ENCODE results near the gene TLR7. TPM values are rescaled to one million over a fixed set of nuclear protein-coding genes. Genes with fewer than 3 reads are reported as not detected.

The TLR7 gene
- total RNA-seq, 1 donor from 2014 or later = not detected

- Mint-ChIP-seq H3K4me3 (ENCODE audit: unreplicated experiment) (no peak overlapping the region), H3K36me3 (ENCODE audit: unreplicated experiment) (no peaks in the 10 kb centered on the region), H3K27ac (ENCODE audit: unreplicated experiment) (no peak overlapping the region), H3K4me1 (ENCODE audit: low read depth, unreplicated experiment) (no peaks in the 10 kb centered on the region), H3K9me3 (ENCODE audit: unreplicated experiment) (no peaks in the 10 kb centered on the region), H3K27me3 (ENCODE audit: unreplicated experiment) (no peaks in the 10 kb centered on the region)
- TF ChIP-seq CTCF (IDR thresholded peaks at IDR 0.05; ENCODE audit: partially characterized antibody, unreplicated experiment) = no peak
- no peak for DNase-seq
Observed at GRCh38 chrX:12920990-12921389, 54.1 kb downstream of the TLR7 start.

GRCh38 chrX:12921886-12922598, 55.2 kb downstream of the TLR7 start:
- Mint-ChIP-seq H3K27ac (ENCODE audit: unreplicated experiment) (no peak overlapping the region), H3K36me3 (ENCODE audit: unreplicated experiment) (no peaks in the 10 kb centered on the region), H3K4me3 (ENCODE audit: unreplicated experiment) (no peak overlapping the region), H3K4me1 (ENCODE audit: low read depth, unreplicated experiment) (no peaks in the 10 kb centered on the region), H3K27me3 (ENCODE audit: unreplicated experiment) (no peaks in the 10 kb centered on the region), H3K9me3 (ENCODE audit: unreplicated experiment) (no peaks in the 10 kb centered on the region)
- no peak for DNase-seq
- no peak for TF ChIP-seq CTCF (IDR thresholded peaks at IDR 0.05; ENCODE audit: partially characterized antibody, unreplicated experiment)

GRCh38 chrX:12922599-12922919, 55.7 kb downstream of the TLR7 start:
- TF ChIP-seq CTCF (IDR thresholded peaks at IDR 0.05; ENCODE audit: partially characterized antibody, unreplicated experiment) = no peak
- H3K27me3 Mint-ChIP-seq (ENCODE audit: unreplicated experiment) = no peaks in the 10 kb centered on the region
- no peaks in the 10 kb centered on the region for H3K4me1 Mint-ChIP-seq (ENCODE audit: low read depth, unreplicated experiment)
- no peak overlapping the region for H3K27ac Mint-ChIP-seq (ENCODE audit: unreplicated experiment)
- DNase-seq = no peak
- no peaks in the 10 kb centered on the region for H3K9me3 Mint-ChIP-seq (ENCODE audit: unreplicated experiment)
- H3K4me3 Mint-ChIP-seq (ENCODE audit: unreplicated experiment) = no peak overlapping the region
- no peaks in the 10 kb centered on the region for H3K36me3 Mint-ChIP-seq (ENCODE audit: unreplicated experiment)

GRCh38 chrX:12929701-12930100, 62.8 kb downstream of the TLR7 start:
- DNase-seq = no peak
- no peak for TF ChIP-seq CTCF (IDR thresholded peaks at IDR 0.05; ENCODE audit: partially characterized antibody, unreplicated experiment)
- Mint-ChIP-seq H3K9me3 (ENCODE audit: unreplicated experiment) (peaks cover 2% of the 10 kb centered on the region), H3K4me1 (ENCODE audit: low read depth, unreplicated experiment) (no peaks in the 10 kb centered on the region), H3K27me3 (ENCODE audit: unreplicated experiment) (no peaks in the 10 kb centered on the region), H3K27ac (ENCODE audit: unreplicated experiment) (no peak overlapping the region), H3K36me3 (ENCODE audit: unreplicated experiment) (no peaks in the 10 kb centered on the region), H3K4me3 (ENCODE audit: unreplicated experiment) (no peak overlapping the region)

- H3K27ac Mint-ChIP-seq (ENCODE audit: unreplicated experiment) = no peak overlapping the region
- DNase-seq = no peak
- peaks cover 2% of the 10 kb centered on the region for H3K9me3 Mint-ChIP-seq (ENCODE audit: unreplicated experiment)
- H3K27me3 Mint-ChIP-seq (ENCODE audit: unreplicated experiment) = no peaks in the 10 kb centered on the region
- TF ChIP-seq CTCF (IDR thresholded peaks at IDR 0.05; ENCODE audit: partially characterized antibody, unreplicated experiment) = no peak
- H3K4me1 Mint-ChIP-seq (ENCODE audit: low read depth, unreplicated experiment) = no peaks in the 10 kb centered on the region
- H3K4me3 Mint-ChIP-seq (ENCODE audit: unreplicated experiment) = no peak overlapping the region
- H3K36me3 Mint-ChIP-seq (ENCODE audit: unreplicated experiment) = no peaks in the 10 kb centered on the region
Observed at GRCh38 chrX:12930150-12930549, 63.3 kb downstream of the TLR7 start.
